ENCODE data around the gene BDKRB2.

BDKRB2 gene

GRCh38 chr14:96201965-96202364 lies 2.7 kb upstream of the BDKRB2 start:
- DNase-seq: no peak

DNA sequence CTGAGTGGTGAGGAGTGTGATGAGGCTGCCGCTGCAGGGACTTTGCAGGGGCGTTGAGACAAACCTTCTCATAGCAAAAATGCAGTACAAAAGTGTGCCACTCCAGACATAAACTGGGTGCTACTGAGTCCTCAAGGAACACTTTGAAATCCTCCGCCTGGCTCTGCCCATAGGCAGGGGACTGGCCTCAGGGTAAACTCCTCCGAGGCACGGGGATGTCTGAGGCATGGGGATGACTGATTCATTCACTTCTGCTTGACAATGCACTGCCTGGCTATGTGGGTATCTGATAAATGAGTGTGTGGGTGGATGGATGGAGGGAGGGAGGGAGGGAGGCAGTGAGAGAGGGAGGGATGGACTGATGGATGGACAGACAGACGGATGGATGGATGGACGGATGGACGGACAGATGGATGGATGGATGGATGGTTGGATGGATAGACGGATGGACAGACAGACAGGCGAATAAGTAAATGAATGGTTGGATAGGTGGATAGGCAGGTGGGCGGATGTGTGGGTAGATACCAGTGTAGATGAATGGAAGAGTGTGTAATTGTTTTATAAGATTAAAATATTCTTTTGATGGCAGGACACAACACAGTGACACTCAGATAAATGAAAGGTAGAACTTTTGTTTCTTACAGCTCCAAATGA lies 2.1 kb upstream of the BDKRB2 start:
- no peak for DNase-seq

GRCh38 chr14:96203116-96203515 lies 1.5 kb upstream of the BDKRB2 start:
- no peak for DNase-seq

DNA sequence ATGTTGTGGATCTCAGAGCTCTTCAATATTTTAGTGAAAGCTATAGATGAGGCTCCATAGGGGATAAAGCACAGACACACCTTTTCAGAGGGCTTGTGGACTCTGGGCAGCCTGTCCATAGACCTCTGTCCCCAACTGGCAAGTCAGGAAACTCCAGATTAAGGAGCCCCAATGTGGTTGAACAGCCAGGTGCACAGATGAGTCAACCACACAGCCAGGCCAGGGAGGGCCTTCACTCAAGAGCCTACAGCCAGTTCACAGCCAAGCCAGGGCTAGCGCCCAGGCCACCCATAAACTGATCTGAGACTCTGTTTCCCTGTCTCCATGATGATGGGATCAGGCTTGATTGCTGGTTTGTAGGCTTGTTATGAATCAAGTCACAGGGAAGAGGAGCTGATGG lies 1.0 kb upstream of the BDKRB2 start:
- no peak for DNase-seq

DNA sequence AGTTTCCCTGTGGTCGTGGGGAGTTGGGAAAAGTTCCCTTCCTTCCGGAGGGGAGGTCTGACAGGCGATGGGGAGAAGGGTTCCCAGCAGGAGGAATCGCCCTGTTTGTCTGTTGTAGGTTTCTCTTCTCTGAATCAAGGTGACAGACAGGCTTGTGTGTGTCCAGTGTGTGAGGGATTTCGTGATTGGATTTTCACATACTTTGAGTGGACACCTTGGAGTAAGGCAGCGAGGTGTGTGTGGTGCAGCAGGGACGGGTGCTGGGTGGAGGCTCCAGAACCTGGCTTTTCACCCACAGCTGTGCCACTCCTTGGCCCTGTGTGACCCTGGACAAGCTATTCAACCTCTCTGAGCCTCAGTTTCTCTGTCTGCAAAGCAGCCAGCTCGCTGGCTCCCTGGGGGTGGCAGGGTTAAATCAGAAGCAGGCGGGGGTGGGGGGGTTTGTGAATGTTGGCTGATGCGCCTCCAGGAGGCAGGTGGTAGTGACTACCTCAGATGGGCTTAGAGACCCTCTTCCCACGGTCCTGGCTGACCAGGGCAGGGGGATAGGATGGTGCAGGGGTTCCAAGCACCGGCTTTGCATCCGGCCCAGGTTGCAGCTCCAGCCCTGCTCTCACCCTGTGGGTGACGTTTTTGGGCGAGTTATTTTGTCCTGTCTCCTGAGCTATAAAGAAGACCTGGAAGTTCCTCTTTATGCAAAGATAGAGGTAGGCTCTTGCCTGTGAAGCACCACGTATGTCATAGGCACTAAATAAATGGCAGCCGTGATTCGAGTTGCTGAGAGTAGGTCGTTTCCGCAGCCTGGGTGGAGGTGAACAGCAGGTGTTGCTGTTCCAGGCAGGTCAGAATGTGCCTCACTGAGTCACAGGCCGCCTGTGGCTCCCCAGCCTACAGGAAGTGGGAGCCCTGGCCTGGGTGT lies 679 bp downstream of the BDKRB2 start:
- peak in 1 of 2 experiments; percentile 39 for DNase-seq

DNA sequence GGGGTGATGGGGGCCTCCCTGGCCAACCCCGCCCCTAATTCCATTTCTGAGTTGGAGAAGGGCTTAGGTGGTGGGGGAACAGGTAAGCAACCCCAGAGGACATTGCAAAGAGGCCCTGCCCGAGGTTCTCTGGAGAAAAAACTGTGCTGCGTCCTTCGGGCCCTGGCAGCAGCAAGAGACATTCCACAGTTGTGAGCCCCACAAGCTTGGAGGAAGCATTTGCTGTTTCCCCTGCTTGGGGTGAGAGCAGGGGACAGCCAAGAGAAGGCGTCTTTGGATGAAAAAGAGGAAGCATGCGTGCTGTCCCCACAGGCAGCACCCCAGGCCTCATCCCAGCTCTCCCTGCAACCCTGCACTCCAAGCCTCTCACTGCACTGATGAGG lies 1.3 kb downstream of the BDKRB2 start:
- no peak for DNase-seq

GRCh38 chr14:96206461-96206860 lies 1.8 kb downstream of the BDKRB2 start:
- no peak for DNase-seq

DNA sequence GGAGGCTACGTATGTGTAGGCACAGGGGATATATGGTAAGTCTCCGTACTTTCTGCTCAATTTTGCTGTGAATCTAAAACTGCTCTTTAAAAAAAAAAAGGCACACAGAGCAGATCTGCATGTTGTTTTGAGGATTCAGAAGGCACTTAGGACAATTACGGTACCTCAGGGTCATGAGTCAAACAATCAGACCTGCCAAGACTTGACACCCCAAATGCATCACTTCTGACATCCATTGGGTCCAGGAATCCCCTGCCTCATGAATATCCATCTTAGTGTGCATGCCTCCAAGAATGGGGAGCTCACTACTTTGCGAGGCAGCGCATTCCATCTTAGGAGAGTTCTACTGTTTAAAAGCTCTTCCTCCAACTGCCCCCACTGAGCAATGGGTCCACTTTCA lies 3.0 kb downstream of the BDKRB2 start:
- DNase-seq: no peak

GRCh38 chr14:96208739-96209138 lies 4.1 kb downstream of the BDKRB2 start:
- no peak for DNase-seq

GRCh38 chr14:96212140-96212539 lies 7.5 kb downstream of the BDKRB2 start:
- DNase-seq: no peak

GRCh38 chr14:96212896-96213295 lies 8.3 kb downstream of the BDKRB2 start:
- no peak for DNase-seq

DNA sequence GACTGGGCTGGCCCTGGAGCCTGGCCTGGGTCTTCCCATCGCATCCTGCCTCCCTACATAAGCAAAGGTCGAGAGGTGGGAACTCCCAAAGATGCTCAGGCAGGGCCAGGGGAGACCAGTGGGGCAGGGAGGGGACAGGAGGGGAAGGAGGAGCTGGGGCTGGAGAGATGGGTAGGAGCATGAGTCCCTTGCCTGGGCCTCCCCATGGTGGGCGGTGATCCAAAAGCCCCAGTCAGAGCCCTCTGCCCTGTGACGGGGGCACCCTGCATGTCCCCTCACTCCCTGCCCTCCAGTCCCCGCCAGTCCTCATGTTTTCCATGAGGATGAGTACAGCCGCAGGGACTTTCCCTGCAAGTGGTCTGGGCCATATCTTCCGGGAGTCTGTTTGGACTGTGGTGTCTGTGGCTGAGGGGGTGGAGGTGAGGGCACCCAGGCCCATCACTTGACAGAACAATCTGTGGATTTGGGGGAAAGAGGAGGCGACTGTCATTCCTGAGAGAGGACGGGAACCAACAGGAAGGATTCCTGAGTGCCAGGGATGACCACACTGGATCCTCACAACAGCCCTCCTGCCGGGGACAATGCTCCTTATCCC lies 9.3 kb downstream of the BDKRB2 start:
- no peak for DNase-seq

GRCh38 chr14:96214793-96215192 lies 10.2 kb downstream of the BDKRB2 start:
- no peak for DNase-seq

DNA sequence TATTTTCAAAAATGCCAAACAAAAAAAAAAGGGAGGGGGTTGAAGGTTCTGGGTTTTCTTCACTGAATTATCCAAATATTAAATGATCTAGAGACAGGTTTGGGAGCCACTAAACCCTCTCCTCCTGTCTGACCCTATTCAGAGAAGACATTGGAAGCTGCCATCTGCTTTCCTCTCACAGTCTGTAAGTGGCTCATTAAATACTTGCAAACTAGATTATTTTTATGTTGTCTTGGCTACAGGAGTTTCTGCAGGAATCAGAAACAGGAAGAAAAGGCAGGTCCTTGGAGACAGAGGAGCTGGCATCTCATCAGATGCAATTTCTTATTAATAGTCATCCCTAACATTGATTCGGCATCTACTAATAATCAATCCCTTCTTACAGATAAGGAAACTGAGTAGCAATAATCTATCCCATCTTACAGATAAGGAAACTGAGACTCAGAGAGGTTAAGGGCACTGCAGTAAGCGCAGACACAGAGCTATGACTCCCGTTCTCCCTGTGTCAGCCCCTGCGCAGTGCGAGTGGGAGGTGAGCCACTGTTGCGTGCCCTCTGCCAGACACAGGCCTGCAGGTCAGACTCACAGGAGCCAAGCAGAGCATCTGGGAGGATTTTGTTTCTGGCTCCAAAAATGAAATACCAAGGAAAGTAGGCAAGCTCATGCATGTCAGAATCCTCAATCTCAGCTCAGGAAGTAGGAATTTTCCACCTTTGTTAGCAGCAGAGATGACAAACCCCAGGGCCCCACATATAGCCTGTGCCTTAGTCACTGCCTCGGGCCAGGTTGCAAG lies 11.0 kb downstream of the BDKRB2 start:
- DNase-seq: peak; percentile 75 to 91

GRCh38 chr14:96216627-96217026 lies 12.0 kb downstream of the BDKRB2 start:
- no peak for DNase-seq

DNA sequence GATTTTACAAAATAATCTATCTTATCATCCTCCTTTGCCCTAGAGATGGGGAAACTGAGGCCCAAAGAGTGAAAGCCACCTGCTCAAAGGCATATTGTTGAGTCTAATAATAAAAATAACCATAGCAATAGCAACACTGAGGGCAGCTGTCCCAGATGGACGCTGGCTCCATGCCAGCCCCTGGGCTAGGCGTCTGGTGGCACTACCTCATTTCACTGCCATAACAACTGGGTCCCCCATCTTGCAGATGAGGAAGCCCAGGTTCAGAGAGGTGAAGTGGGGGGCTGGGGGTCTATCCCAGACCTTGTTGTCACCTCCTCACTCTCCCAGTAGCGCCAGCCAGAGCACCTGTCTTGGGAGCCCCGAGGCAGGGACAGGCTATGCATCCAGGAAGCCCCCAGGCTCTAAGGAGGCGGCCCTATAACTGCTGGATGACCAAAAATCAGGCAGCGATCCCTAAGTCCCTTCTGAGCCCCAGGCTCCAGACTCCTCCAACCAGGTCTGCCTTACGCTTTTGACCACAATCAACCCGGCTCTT lies 12.8 kb downstream of the BDKRB2 start:
- peak; percentile 70 to 92 for DNase-seq

DNA sequence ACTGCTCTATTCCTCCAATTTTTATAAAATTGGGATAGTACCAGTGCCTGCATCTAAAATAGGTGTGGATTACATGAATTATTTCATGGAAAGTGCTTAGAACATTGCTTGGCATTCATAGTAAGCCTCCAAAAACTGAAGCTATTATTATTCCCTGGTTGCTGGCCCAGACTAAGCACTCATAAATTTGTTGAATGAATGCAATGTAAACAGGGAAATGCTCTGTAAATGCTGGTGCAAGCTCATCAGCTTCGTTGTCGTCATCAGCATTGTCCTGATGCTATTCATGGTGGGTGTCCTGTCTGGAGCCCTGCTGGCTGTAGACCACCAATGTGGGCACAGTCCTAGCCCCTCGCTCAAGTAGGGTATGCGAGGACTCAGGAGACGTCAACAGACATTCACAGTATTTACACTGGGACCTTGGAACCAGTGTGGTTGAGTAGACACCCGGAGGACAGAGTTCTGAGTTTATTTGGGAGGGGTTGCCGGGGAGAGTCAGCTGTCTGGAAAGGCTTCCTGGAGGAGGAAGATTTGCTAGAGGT lies 16.5 kb downstream of the BDKRB2 start:
- no peak for DNase-seq

DNA sequence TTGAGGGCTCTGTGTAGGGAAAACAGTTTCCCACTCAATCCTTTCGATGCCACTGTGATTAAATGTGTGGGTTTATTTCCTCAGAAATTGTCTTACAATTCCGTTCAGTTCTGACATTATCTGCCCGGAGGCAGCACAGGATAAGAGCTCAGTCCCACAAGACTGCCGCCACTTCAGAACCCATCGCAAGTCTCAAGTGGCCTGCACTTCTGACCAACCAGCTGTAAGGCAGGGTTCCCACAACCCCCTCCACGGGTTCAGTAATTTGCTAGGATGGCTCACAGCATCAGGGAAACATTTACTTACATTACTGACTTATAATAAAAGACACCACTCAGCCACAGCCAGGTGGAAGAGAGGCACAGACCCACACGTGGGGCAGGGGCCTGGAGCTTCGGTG lies 17.2 kb downstream of the BDKRB2 start:
- peak; percentile 16 to 82 for DNase-seq

DNA sequence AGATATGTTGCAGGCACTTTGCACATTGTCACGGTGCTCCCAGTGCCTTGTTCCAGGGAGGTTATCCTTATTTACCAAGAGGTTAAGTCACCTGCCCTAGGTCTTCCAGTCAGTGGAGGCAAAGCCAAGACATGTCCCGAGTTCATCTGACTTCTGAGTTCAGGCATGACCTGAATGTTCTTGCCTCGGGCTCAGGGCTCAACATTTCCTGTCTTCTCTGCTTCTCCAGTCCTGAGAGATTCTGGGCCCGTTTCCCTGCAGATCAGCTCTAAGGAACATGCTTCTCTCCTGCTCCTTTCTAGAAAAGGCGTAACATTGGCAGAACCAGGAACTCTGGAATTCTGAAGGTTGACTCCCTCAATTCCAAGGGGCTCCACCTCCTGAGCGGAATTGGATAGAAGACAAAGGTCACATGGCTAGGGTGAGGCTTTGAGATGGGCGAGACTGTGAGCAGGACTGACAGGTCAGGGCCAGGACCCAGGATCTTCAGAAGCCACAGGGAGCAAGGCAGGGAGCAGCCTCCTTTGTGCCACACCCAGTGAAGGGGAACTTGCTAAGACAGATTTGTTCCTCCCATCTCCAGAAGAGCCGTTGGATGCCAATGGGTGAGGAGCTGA lies 19.9 kb downstream of the BDKRB2 start:
- no peak for DNase-seq

- no peak for DNase-seq
These were observed 20.6 kb downstream of the BDKRB2 start for GRCh38 chr14:96225213-96225612.

DNA sequence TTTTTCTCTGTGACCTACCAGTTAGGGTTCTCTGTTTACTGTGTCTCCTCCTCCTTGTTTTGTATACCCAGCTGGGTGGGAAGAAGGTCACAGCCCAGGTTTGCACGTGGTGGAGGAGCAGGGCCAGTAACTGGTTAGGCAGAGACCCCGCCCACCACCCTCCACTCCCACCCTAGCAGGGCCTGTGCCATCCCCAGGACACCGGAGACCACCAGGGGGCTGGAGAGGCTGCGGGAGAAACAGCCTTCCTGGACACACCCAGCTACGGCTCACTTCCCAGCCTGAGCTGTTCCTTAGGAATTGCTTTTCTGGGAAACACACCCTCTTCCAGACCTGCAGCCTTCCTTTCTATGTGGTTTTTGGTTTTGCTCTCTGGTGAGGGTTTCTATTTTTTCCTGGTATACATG lies 21.1 kb downstream of the BDKRB2 start:
- DNase-seq: peak in 1 of 2 experiments; percentile 39

DNA sequence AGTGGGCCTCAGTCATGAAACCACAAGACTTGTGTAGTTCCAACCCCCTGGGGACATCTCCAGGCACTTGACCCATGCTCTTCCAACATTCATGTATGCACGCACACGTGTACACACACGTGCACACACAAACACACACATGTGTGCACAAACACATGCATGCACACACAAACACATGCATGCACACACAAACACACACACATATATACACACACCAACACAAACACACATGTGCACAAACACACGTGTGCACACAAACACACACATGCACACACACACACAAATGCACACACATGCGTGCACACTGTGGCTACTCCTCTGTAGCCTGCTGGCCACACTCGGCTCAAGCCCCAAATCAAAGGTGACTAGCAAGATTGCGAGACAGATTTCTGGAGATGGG lies 22.8 kb downstream of the BDKRB2 start:
- DNase-seq: no peak

Measured in NCI-H524 (cell line).